Fibroblast of lung (primary cell): ENCODE results near the gene FAM204A.

Experiments used
- CTCF ChIP-seq, 2 donors: IDR thresholded peaks in 1 of 2; conservative IDR thresholded peaks in 1 of 2; 1 replicate in 1 of 2; 2 replicates in 1 of 2; pipeline ENCODE4 v1.5.1; 2011 to 2012; ENCODE audit warnings: low read length in 2 of 2, control low read depth in 1 of 2, inconsistent platforms in 1 of 2, low read depth in 1 of 2, mild to moderate bottlenecking in 1 of 2
- EZH2 ChIP-seq: IDR thresholded peaks from 2 replicates; pipeline ENCODE4 v1.5.1; 2012; ENCODE audit warnings: low read length, control low read depth, mild to moderate bottlenecking; ENCODE audit errors: missing control alignments

DNA sequence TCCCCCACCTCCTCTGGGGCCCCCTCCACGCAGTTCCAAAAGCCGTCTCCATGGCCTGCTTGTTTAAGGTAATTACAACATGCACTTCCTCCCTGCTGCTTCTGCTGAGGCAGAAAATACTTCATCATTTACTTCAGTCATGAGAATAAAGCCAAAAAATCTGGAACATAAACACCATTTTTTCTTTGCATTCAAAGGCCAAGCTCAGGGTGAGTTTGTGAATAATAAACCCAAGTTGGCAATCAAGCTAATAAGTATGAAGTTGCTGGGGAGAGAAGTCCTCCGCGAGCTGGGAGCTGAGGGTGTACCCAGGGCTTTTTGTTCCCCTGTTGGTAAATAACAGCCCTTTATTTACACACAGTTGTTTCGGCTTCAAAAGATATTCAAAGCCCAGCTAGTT, 70.5 kb downstream of the FAM204A start:
- TF ChIP-seq CTCF (conservative IDR thresholded peaks at IDR 0.05 in 1 of 2, IDR thresholded peaks at IDR 0.05 in 1 of 2; ENCODE audit: low read depth in 1 of 2, low read length in 2 of 2) (no peak), EZH2 (no peak)
